ENCODE results near the gene PDCD11. TPM values are rescaled to one million over a fixed set of nuclear protein-coding genes. Genes with fewer than 3 reads are reported as not detected.

Gene PDCD11
- total RNA-seq, 2 donors from 2014 or later = 7.2 to 11.2 TPM

- no peak overlapping the region for H3K4me3 ChIP-seq
- H3K9me3 ChIP-seq = no peaks in the 10 kb centered on the region
- H3K27me3 ChIP-seq = no peaks in the 10 kb centered on the region
- H3K36me3 ChIP-seq = no peaks in the 10 kb centered on the region
- DNase-seq (ENCODE audit: low spot score) = no peak
- TF ChIP-seq CTCF (IDR thresholded peaks at IDR 0.05) = no peak
- no peak overlapping the region for H3K27ac ChIP-seq
- H3K4me1 ChIP-seq = no peaks in the 10 kb centered on the region
Measured at GRCh38 chr10:103473261-103473671, 76.8 kb downstream of the PDCD11 start.

GRCh38 chr10:103474077-103474476 is 77.7 kb downstream of the PDCD11 start:
- Histone ChIP-seq H3K27me3 (no peaks in the 10 kb centered on the region), H3K9me3 (no peaks in the 10 kb centered on the region), H3K4me1 (no peaks in the 10 kb centered on the region), H3K4me3 (no peak overlapping the region), H3K36me3 (no peaks in the 10 kb centered on the region), H3K27ac (no peak overlapping the region)
- DNase-seq (ENCODE audit: low spot score) = no peak
- no peak for TF ChIP-seq CTCF (IDR thresholded peaks at IDR 0.05)

- Histone ChIP-seq H3K9me3 (no peaks in the 10 kb centered on the region), H3K4me1 (no peaks in the 10 kb centered on the region), H3K27ac (no peak overlapping the region), H3K27me3 (no peaks in the 10 kb centered on the region), H3K4me3 (no peak overlapping the region), H3K36me3 (no peaks in the 10 kb centered on the region)
- TF ChIP-seq CTCF (IDR thresholded peaks at IDR 0.05) = no peak
- DNase-seq (ENCODE audit: low spot score) = no peak
Measured at GRCh38 chr10:103475437-103475836, 79.0 kb downstream of the PDCD11 start.

GRCh38 chr10:103476046-103476768 is 79.8 kb downstream of the PDCD11 start:
- H3K4me1 ChIP-seq = no peaks in the 10 kb centered on the region
- DNase-seq (ENCODE audit: low spot score) = no peak
- H3K27ac ChIP-seq = no peak overlapping the region
- H3K4me3 ChIP-seq = no peak overlapping the region
- TF ChIP-seq CTCF (IDR thresholded peaks at IDR 0.05) = no peak
- H3K9me3 ChIP-seq = no peaks in the 10 kb centered on the region
- no peaks in the 10 kb centered on the region for H3K27me3 ChIP-seq
- H3K36me3 ChIP-seq = no peaks in the 10 kb centered on the region

GRCh38 chr10:103478671-103479070 is 82.2 kb downstream of the PDCD11 start:
- TF ChIP-seq CTCF (IDR thresholded peaks at IDR 0.05) = no peak
- H3K4me3 ChIP-seq = no peak overlapping the region
- no peaks in the 10 kb centered on the region for H3K36me3 ChIP-seq
- no peak overlapping the region for H3K27ac ChIP-seq
- H3K9me3 ChIP-seq = no peaks in the 10 kb centered on the region
- DNase-seq (ENCODE audit: low spot score) = no peak
- no peaks in the 10 kb centered on the region for H3K27me3 ChIP-seq
- no peaks in the 10 kb centered on the region for H3K4me1 ChIP-seq

- H3K27ac ChIP-seq = no peak within 1 kb of the TSS
- H3K4me1 ChIP-seq = no peaks in the 10 kb centered on the region
- H3K9me3 ChIP-seq = no peaks in the 10 kb centered on the region
- no peak for DNase-seq (ENCODE audit: low spot score)
- TF ChIP-seq CTCF (IDR thresholded peaks at IDR 0.05) = no peak
- H3K27me3 ChIP-seq = no peaks in the 10 kb centered on the region
- no peak within 1 kb of the TSS for H3K4me3 ChIP-seq
- no peaks in the 10 kb centered on the region for H3K36me3 ChIP-seq
Measured at GRCh38 chr10:103479135-103479534, 82.7 kb downstream of the PDCD11 start, which contains the start of gene CALHM3. CALHM3 (minus strand) TSS chr10:103479240; CDS start chr10:103479032, 208 bp downstream.

Data from right atrium auricular region (tissue), 2 donors.